ENCODE data around the gene KLF3.

- TF ChIP-seq EZH2 (IDR thresholded peaks at IDR 0.05; ENCODE audit: insufficient read depth, poor library complexity, severe bottlenecking), result no peak
- TF ChIP-seq EZH2phosphoT487 (IDR thresholded peaks at IDR 0.05; ENCODE audit: insufficient read depth, low read depth), result no peak
Observed at GRCh38 chr4:38670939-38671591, 7.1 kb downstream of the KLF3 start.
